IMR-90 (cell line): ENCODE data around the gene TESK2.

Experiments
- BHLHE40 ChIP-seq: fragments of 150-350 bp; IDR thresholded peaks from 2 replicates; pipeline ENCODE4 v1.6.1; 2016; ENCODE audit warnings: mild to moderate bottlenecking, low read depth, low read length
- CEBPB ChIP-seq: IDR thresholded peaks from 2 replicates; pipeline ENCODE4 v1.6.1; 2012; ENCODE audit warnings: low read depth, low read length, improper control_type of control experiment
- CHD1 ChIP-seq: IDR thresholded peaks from 2 replicates; pipeline ENCODE4 v1.6.1; 2012; ENCODE audit warnings: low read depth, low read length, improper control_type of control experiment
- CTCF ChIP-seq: conservative IDR thresholded peaks from 2 replicates; pipeline ENCODE4 v1.5.1; 2012; ENCODE audit warnings: mild to moderate bottlenecking, low read depth, low read length, improper control_type of control experiment
- MAZ ChIP-seq: IDR thresholded peaks from 2 replicates; pipeline ENCODE4 v1.6.1; 2012; ENCODE audit warnings: low read depth, mild to moderate bottlenecking, low read length, improper control_type of control experiment, moderate library complexity, borderline replicate concordance
- POLR2A ChIP-seq: IDR thresholded peaks from 2 replicates; pipeline ENCODE4 v1.6.1; 2012; ENCODE audit warnings: mild to moderate bottlenecking, low read depth, low read length
- RAD21 ChIP-seq: IDR thresholded peaks from 2 replicates; pipeline ENCODE4 v1.6.1; 2012; ENCODE audit warnings: low read length, improper control_type of control experiment
- RCOR1 ChIP-seq: IDR thresholded peaks from 2 replicates; pipeline ENCODE4 v1.6.1; 2012; ENCODE audit warnings: mild to moderate bottlenecking, low read length, improper control_type of control experiment; ENCODE audit not compliant: insufficient replicate concordance
- RFX5 ChIP-seq: IDR thresholded peaks from 2 replicates; pipeline ENCODE4 v1.8.0; 2012; ENCODE audit warnings: low read depth, mild to moderate bottlenecking, low read length, moderate library complexity

GRCh38 chr1:45297666-45298356 lies 193.2 kb downstream of the TESK2 start:
- TF ChIP-seq CTCF: no peak
- no peak for TF ChIP-seq BHLHE40
- TF ChIP-seq POLR2A: no peak
- TF ChIP-seq RCOR1: no peak
- no peak for TF ChIP-seq RAD21
- no peak for TF ChIP-seq MAZ
- no peak for TF ChIP-seq RFX5
- TF ChIP-seq CHD1: no peak
- no peak for TF ChIP-seq CEBPB
